ENCODE data around the gene TRIM56. TPM values are rescaled to one million over a fixed set of nuclear protein-coding genes. Genes with fewer than 3 reads are reported as not detected.
A peak's percentile ranks its signal among the peaks of the same experiment; 100 is the strongest.

TRIM56 gene
- total and polyA plus RNA-seq, 9 of the 15 experiments (the other 6 are each of a cell fraction or from before 2014, with no cell fraction given): 2.0 to 29.7 (median 11.6) TPM

DNA sequence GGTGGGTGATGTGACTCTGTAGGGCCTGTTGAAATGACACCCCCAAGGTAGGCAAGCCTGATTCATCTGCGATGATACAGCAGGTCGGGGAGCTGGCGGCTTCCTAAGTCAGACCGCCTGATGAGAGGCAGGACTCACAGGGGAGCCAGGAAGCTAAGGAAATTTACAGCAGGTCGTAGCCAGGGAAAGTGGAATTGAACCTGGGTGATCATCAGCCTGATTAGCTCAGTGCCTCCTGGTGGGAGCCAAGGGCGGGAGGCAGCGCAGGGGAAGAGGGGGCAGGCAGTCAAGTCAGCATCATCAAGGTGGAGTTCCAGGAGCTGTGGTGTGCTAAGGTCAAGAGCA lies 18.5 kb upstream of the TRIM56 start:
- FAIRE-seq: no peak
- no peak overlapping the region for H3K9ac ChIP-seq (ENCODE audit: insufficient read depth in 1 of 2, low read depth in 2 of 2, low read length in 2 of 2)
- in situ Hi-C loops (cut with MboI): no loop called here

DNA sequence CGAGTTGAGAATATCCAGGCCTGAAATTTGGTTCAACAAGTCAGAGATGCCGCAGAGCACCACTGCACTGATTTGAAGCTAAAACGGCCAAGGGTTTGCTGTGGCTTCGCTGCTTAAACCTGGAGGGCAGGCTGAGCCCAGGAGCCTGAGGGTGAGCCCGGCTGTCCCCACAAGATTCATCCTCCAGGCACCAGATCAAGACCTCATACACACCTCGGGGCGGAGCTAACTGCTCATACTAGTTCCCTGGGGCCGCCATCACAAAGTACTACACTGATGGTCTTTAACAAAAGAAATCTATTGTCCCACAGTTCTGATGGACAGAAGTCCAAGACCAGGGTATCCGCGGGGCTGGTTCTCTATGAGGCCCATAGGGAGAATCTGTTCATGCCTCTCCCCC lies 16.9 kb upstream of the TRIM56 start:
- FAIRE-seq (no peak), DNase-seq (ENCODE audit: extremely low read depth in 1 of 4, low spot score in 3 of 4) (no peak), ATAC-seq (peak; percentile 55; the same call in 1 of the 3 replicates)
- CTCF ChIA-PET (ENCODE audit: low intra/inter-chr PET ratio): no interaction called here
- H3K4me3 ChIP-seq: no peak overlapping the region
- POLR2A ChIA-PET: no interaction called here
- H3K9me1 ChIP-seq (ENCODE audit: control insufficient read depth, insufficient read depth, low read length): no peaks in the 10 kb centered on the region
- in situ Hi-C loops (cut with MboI) (no loop called here), intact Hi-C loops (cut with micrococcal nuclease) (no loop called here)
- no peak overlapping the region for H2AFZ ChIP-seq (ENCODE audit: low read depth, low read length)
- no TSS peak for BruUV-seq (replicated peaks)
- TF ChIP-seq DIDO1 (tag; IDR thresholded peaks at IDR 0.05; ENCODE audit: low read depth) (no peak), MEF2D (tag; conservative IDR thresholded peaks at IDR 0.05; ENCODE audit: low read depth) (no peak), NFIX (CRISPR knock-in tag; IDR thresholded peaks at IDR 0.05; ENCODE audit: low read depth) (no peak), ZBTB7A (IDR thresholded peaks at IDR 0.05; ENCODE audit: borderline replicate concordance, control insufficient read depth, low read depth, low read length) (no peak)
- no peaks in the 10 kb centered on the region for H4K20me1 ChIP-seq (replicated peaks; ENCODE audit: control insufficient read depth, insufficient read depth, low read length)
- H3K4me2 ChIP-seq (ENCODE audit: insufficient read depth, low read length): no peak overlapping the region
- H3K4me1 ChIP-seq (replicated peaks in 1 of 2; ENCODE audit: control insufficient read depth in 2 of 2, insufficient read depth in 2 of 2, low read length in 2 of 2): no peaks in the 10 kb centered on the region; a peak in 1 of 5 replicates
- H3K9me3 ChIP-seq (replicated peaks; ENCODE audit: control insufficient read depth, insufficient read depth, low read depth, low read length): no peaks in the 10 kb centered on the region
- H3K27ac ChIP-seq (ENCODE audit: extremely low read depth, low read depth, low read length): no peak overlapping the region
- no peaks in the 10 kb centered on the region for H3K79me2 ChIP-seq (ENCODE audit: control insufficient read depth, insufficient read depth, low read length)
- peaks cover 45 to 80% of the 10 kb centered on the region in 2 experiments for H3K27me3 ChIP-seq (ENCODE audit: control insufficient read depth in 2 of 2, insufficient read depth in 2 of 2, low read length in 2 of 2)
- no peaks in the 10 kb centered on the region for H3K36me3 ChIP-seq (ENCODE audit: control insufficient read depth, insufficient read depth, low read length)
- WGBS (ENCODE audit: insufficient coverage, low coverage, missing lambda C conversion rate): under 1% methylated on average over 10 of the region's 10 CpGs
- H3K9ac ChIP-seq (ENCODE audit: insufficient read depth in 1 of 2, low read depth in 2 of 2, low read length in 2 of 2): no peak overlapping the region

More for the DNA sequence above, 18.5 kb upstream of the TRIM56 start:
- H3K27ac ChIP-seq (ENCODE audit: extremely low read depth, low read depth, low read length): no peak overlapping the region
- no peak overlapping the region for H3K4me3 ChIP-seq
- DNase-seq (ENCODE audit: extremely low read depth in 1 of 4, low spot score in 3 of 4) (no peak), ATAC-seq (no peak)
- no peak overlapping the region for H2AFZ ChIP-seq (ENCODE audit: low read depth, low read length)
- TF ChIP-seq CBX8 (IDR thresholded peaks at IDR 0.05; ENCODE audit: borderline replicate concordance, extremely low read depth, low read depth, low read length, poor library complexity, severe bottlenecking) (no peak), EZH2 (IDR thresholded peaks at IDR 0.05; ENCODE audit: borderline replicate concordance, low read depth, low read length) (0 out of 2 replicates have a peak, but pooled peaks have one; percentile 59)
- H3K36me3 ChIP-seq (ENCODE audit: control insufficient read depth, insufficient read depth, low read length): no peaks in the 10 kb centered on the region
- no peaks in the 10 kb centered on the region for H3K9me1 ChIP-seq (ENCODE audit: control insufficient read depth, insufficient read depth, low read length)
- intact Hi-C loops (cut with micrococcal nuclease): no loop called here
- WGBS (ENCODE audit: insufficient coverage, low coverage, missing lambda C conversion rate): 5% methylated on average over 7 of the region's 7 CpGs
- H3K4me2 ChIP-seq (ENCODE audit: insufficient read depth, low read length): no peak overlapping the region
- no peaks in the 10 kb centered on the region for H4K20me1 ChIP-seq (replicated peaks; ENCODE audit: control insufficient read depth, insufficient read depth, low read length)
- no peaks in the 10 kb centered on the region for H3K9me3 ChIP-seq (replicated peaks; ENCODE audit: control insufficient read depth, insufficient read depth, low read depth, low read length)
- CTCF ChIA-PET (ENCODE audit: low intra/inter-chr PET ratio): no interaction called here
- POLR2A ChIA-PET: interaction anchor here (0.6 to 0.9 kb wide), 4 partner anchors 13 to 180 kb away, joined by 3 to 5 read pairs (median 4); no protein-coding TSS in a partner anchor
- no TSS peak for BruUV-seq (replicated peaks)
- H3K27me3 ChIP-seq (ENCODE audit: control insufficient read depth in 2 of 2, insufficient read depth in 2 of 2, low read length in 2 of 2): peaks cover 47 to 85% of the 10 kb centered on the region in 2 experiments
- no peaks in the 10 kb centered on the region for H3K79me2 ChIP-seq (ENCODE audit: control insufficient read depth, insufficient read depth, low read length)
- H3K4me1 ChIP-seq (replicated peaks in 1 of 2; ENCODE audit: control insufficient read depth in 2 of 2, insufficient read depth in 2 of 2, low read length in 2 of 2): no peaks in the 10 kb centered on the region; a peak in 1 of 5 replicates

Data from K562 (cell line).